Astrocyte (in vitro differentiated cells and primary cell): Measurements from ENCODE around the gene GRM7. TPM values are rescaled to one million over a fixed set of nuclear protein-coding genes. Genes with fewer than 3 reads are reported as not detected.

Experiments used
- DNase-seq: peaks from one replicate; pipeline ENCODE4 v3.0.0-alpha.2; 2010; ENCODE audit warnings: low read depth
- FAIRE-seq: peaks from 2 replicates; lab custom pipeline; 2011; peaks lifted over from hg19 to GRCh38; lab: Jason Lieb, UNC
- H2AFZ ChIP-seq: 2 replicates; pipeline ENCODE4 v1.6.0; 2012; ENCODE audit warnings: low read depth, low read length, inconsistent platforms
- H3K27ac ChIP-seq: 2 replicates; pipeline ENCODE4 v1.5.1; 2011; ENCODE audit warnings: low read depth, low read length, inconsistent platforms
- H3K27me3 ChIP-seq: 2 replicates; pipeline ENCODE4 v1.6.0; 2011; ENCODE audit warnings: low read length, inconsistent platforms; ENCODE audit not compliant: insufficient read depth
- H3K36me3 ChIP-seq: 2 replicates; pipeline ENCODE4 v1.5.1; 2011; ENCODE audit warnings: low read length, inconsistent platforms; ENCODE audit not compliant: insufficient read depth
- H3K4me1 ChIP-seq: 2 replicates; pipeline ENCODE4 v1.5.1; 2011; ENCODE audit warnings: low read length, inconsistent platforms; ENCODE audit not compliant: insufficient read depth
- H3K4me2 ChIP-seq: 2 replicates; pipeline ENCODE4 v1.6.0; 2012; ENCODE audit warnings: low read length, inconsistent platforms
- H3K4me3 ChIP-seq: 2 replicates; pipeline ENCODE4 v1.5.1; 2011; ENCODE audit warnings: low read depth, mild to moderate bottlenecking, low read length, inconsistent platforms; ENCODE audit not compliant: insufficient read depth
- H3K79me2 ChIP-seq: 2 replicates; pipeline ENCODE4 v1.6.0; 2012; ENCODE audit warnings: mild to moderate bottlenecking, low read length, inconsistent platforms; ENCODE audit not compliant: insufficient read depth
- H3K9ac ChIP-seq: 2 replicates; pipeline ENCODE4 v1.6.0; 2012; ENCODE audit warnings: mild to moderate bottlenecking, low read length, inconsistent platforms
- H3K9me3 ChIP-seq: 2 replicates; pipeline ENCODE4 v1.5.1; 2012; ENCODE audit warnings: low read depth, mild to moderate bottlenecking, low read length, inconsistent platforms; ENCODE audit not compliant: insufficient read depth
- H4K20me1 ChIP-seq: 2 replicates; pipeline ENCODE4 v1.6.0; 2012; ENCODE audit warnings: low read length, inconsistent platforms; ENCODE audit not compliant: insufficient read depth
- H3K27ac Mint-ChIP-seq: one replicate; pipeline ENCODE4 v1.8.0; 2021; ENCODE audit warnings: mild to moderate bottlenecking, mixed read lengths; ENCODE audit not compliant: unreplicated experiment
- H3K27me3 Mint-ChIP-seq: one replicate; pipeline ENCODE4 v1.8.0; 2021; ENCODE audit warnings: low read depth, mixed read lengths; ENCODE audit not compliant: unreplicated experiment
- H3K36me3 Mint-ChIP-seq: one replicate; pipeline ENCODE4 v1.8.0; 2021; ENCODE audit warnings: low read depth, mixed read lengths; ENCODE audit not compliant: unreplicated experiment
- H3K4me1 Mint-ChIP-seq: one replicate; pipeline ENCODE4 v1.8.0; 2021; ENCODE audit warnings: low read depth, mixed read lengths; ENCODE audit not compliant: unreplicated experiment
- H3K4me3 Mint-ChIP-seq: one replicate; pipeline ENCODE4 v1.8.0; 2021; ENCODE audit warnings: mild to moderate bottlenecking, moderate library complexity, mixed read lengths; ENCODE audit not compliant: unreplicated experiment
- H3K9me3 Mint-ChIP-seq: one replicate; pipeline ENCODE4 v1.8.0; 2021; ENCODE audit warnings: mild to moderate bottlenecking, mixed read lengths; ENCODE audit not compliant: unreplicated experiment
- CTCF ChIP-seq: IDR thresholded peaks from 2 replicates; pipeline ENCODE4 v1.5.1; 2011; ENCODE audit warnings: low read depth, mild to moderate bottlenecking, inconsistent platforms, low read length, moderate library complexity; ENCODE audit not compliant: insufficient read depth
- EZH2 ChIP-seq: IDR thresholded peaks from 2 replicates; pipeline ENCODE4 v1.6.1; 2012; ENCODE audit warnings: mild to moderate bottlenecking, low read length, inconsistent platforms; ENCODE audit not compliant: insufficient read depth
- total RNA-seq: library from RNA; stranded (reverse); gene quantifications from 2 replicates; pipeline ENCODE4 v1.2.1, GENCODE V29; 2021

Gene GRM7
- total RNA-seq, 1 donor from 2014 or later: not detected

GRCh38 chr3:7194071-7194835 lies 333.3 kb downstream of the GRM7 start:
- Mint-ChIP-seq H3K4me3 (no peak overlapping the region), H3K27me3 (no peaks in the 10 kb centered on the region), H3K36me3 (no peaks in the 10 kb centered on the region), H3K9me3 (peaks cover 2% of the 10 kb centered on the region), H3K4me1 (no peaks in the 10 kb centered on the region), H3K27ac (no peak overlapping the region)
- FAIRE-seq: no peak
- Histone ChIP-seq H3K79me2 (no peaks in the 10 kb centered on the region), H3K9ac (no peak overlapping the region), H4K20me1 (no peaks in the 10 kb centered on the region), H3K36me3 (no peaks in the 10 kb centered on the region), H3K27ac (no peak overlapping the region), H2AFZ (no peak overlapping the region), H3K4me3 (no peak overlapping the region), H3K27me3 (no peaks in the 10 kb centered on the region), H3K4me2 (no peak overlapping the region), H3K9me3 (no peaks in the 10 kb centered on the region), H3K4me1 (no peaks in the 10 kb centered on the region)
- TF ChIP-seq CTCF (no peak), EZH2 (no peak)
- no peak for DNase-seq

GRCh38 chr3:7195934-7196333 lies 335.0 kb downstream of the GRM7 start:
- Histone ChIP-seq H3K4me1 (no peaks in the 10 kb centered on the region), H3K9me3 (no peaks in the 10 kb centered on the region), H3K4me2 (no peak overlapping the region), H4K20me1 (no peaks in the 10 kb centered on the region), H3K27me3 (no peaks in the 10 kb centered on the region), H2AFZ (no peak overlapping the region), H3K9ac (no peak overlapping the region), H3K4me3 (no peak overlapping the region), H3K27ac (no peak overlapping the region), H3K36me3 (no peaks in the 10 kb centered on the region), H3K79me2 (no peaks in the 10 kb centered on the region)
- DNase-seq: no peak
- Mint-ChIP-seq H3K27ac (no peak overlapping the region), H3K4me1 (no peaks in the 10 kb centered on the region), H3K36me3 (no peaks in the 10 kb centered on the region), H3K4me3 (no peak overlapping the region), H3K27me3 (no peaks in the 10 kb centered on the region), H3K9me3 (peaks cover 3% of the 10 kb centered on the region)
- no peak for TF ChIP-seq CTCF
- no peak for TF ChIP-seq EZH2
- no peak for FAIRE-seq

- no peak overlapping the region for H3K9ac ChIP-seq
- no peaks in the 10 kb centered on the region for H3K36me3 Mint-ChIP-seq
- H3K4me3 Mint-ChIP-seq: no peak overlapping the region
- H3K79me2 ChIP-seq: no peaks in the 10 kb centered on the region
- no peaks in the 10 kb centered on the region for H3K4me1 ChIP-seq
- no peaks in the 10 kb centered on the region for H3K9me3 ChIP-seq
- no peak for DNase-seq
- TF ChIP-seq CTCF (no peak), EZH2 (no peak)
- no peaks in the 10 kb centered on the region for H4K20me1 ChIP-seq
- no peaks in the 10 kb centered on the region for H3K27me3 Mint-ChIP-seq
- H3K9me3 Mint-ChIP-seq: peaks cover 3% of the 10 kb centered on the region
- no peaks in the 10 kb centered on the region for H3K4me1 Mint-ChIP-seq
- no peak overlapping the region for H3K27ac ChIP-seq
- no peak for FAIRE-seq
- H3K27ac Mint-ChIP-seq: no peak overlapping the region
- no peak overlapping the region for H3K4me2 ChIP-seq
- H3K27me3 ChIP-seq: no peaks in the 10 kb centered on the region
- no peaks in the 10 kb centered on the region for H3K36me3 ChIP-seq
- H2AFZ ChIP-seq: no peak overlapping the region
- no peak overlapping the region for H3K4me3 ChIP-seq
Observed at GRCh38 chr3:7201784-7202183, 340.9 kb downstream of the GRM7 start.
